Activated T-cell treated with anti-CD3 and anti-CD28 coated beads, Interleukin-2, amount 50 U/mL, for 24 hours (primary cell): ENCODE data around the gene RUNDC3A.

ENCODE experiments used
- DNase-seq: peaks from one replicate; pipeline ENCODE4 v3.0.0-alpha.2; 2020
- H3K27ac Mint-ChIP-seq: 2 replicates; pipeline ENCODE4 v1.8.0; 2020; ENCODE audit warnings: mild to moderate bottlenecking, mixed read lengths
- H3K27me3 Mint-ChIP-seq: 2 replicates; pipeline ENCODE4 v1.8.0; 2020; ENCODE audit warnings: mixed read lengths
- H3K36me3 Mint-ChIP-seq: 2 replicates; pipeline ENCODE4 v1.8.0; 2020; ENCODE audit warnings: low read depth, mixed read lengths
- H3K4me1 Mint-ChIP-seq: 2 replicates; pipeline ENCODE4 v1.8.0; 2020; ENCODE audit warnings: low read depth, mixed read lengths
- H3K4me3 Mint-ChIP-seq: 2 replicates; pipeline ENCODE4 v1.8.0; 2020; ENCODE audit warnings: mild to moderate bottlenecking, moderate library complexity, mixed read lengths
- H3K9me3 Mint-ChIP-seq: 2 replicates; pipeline ENCODE4 v1.8.0; 2020; ENCODE audit warnings: mixed read lengths

RUNDC3A gene

GRCh38 chr17:44351464-44351863 lies 43.1 kb downstream of the RUNDC3A start:
- no peak for DNase-seq
- Mint-ChIP-seq H3K9me3 (no peaks in the 10 kb centered on the region), H3K27me3 (peaks cover 5% of the 10 kb centered on the region), H3K4me3 (no peak overlapping the region), H3K4me1 (peaks cover 11% of the 10 kb centered on the region), H3K27ac (no peak overlapping the region), H3K36me3 (peaks cover 13% of the 10 kb centered on the region)

- Mint-ChIP-seq H3K9me3 (no peaks in the 10 kb centered on the region), H3K27ac (no peak overlapping the region), H3K27me3 (peaks cover 5% of the 10 kb centered on the region), H3K36me3 (peaks cover 13% of the 10 kb centered on the region), H3K4me1 (peaks cover 11% of the 10 kb centered on the region), H3K4me3 (no peak overlapping the region)
- DNase-seq = no peak
These were observed 43.8 kb downstream of the RUNDC3A start for GRCh38 chr17:44351961-44352827.

GRCh38 chr17:44352828-44353671 lies 44.6 kb downstream of the RUNDC3A start:
- no peak for DNase-seq
- peak overlapping the region; percentile 30 for H3K4me3 Mint-ChIP-seq
- H3K9me3 Mint-ChIP-seq = no peaks in the 10 kb centered on the region
- H3K27ac Mint-ChIP-seq = no peak overlapping the region
- peaks cover 13% of the 10 kb centered on the region for H3K36me3 Mint-ChIP-seq
- H3K4me1 Mint-ChIP-seq = peaks cover 11% of the 10 kb centered on the region
- H3K27me3 Mint-ChIP-seq = peaks cover 5% of the 10 kb centered on the region

GRCh38 chr17:44353672-44354331 lies 45.4 kb downstream of the RUNDC3A start:
- peaks cover 4% of the 10 kb centered on the region for H3K4me1 Mint-ChIP-seq
- H3K9me3 Mint-ChIP-seq = no peaks in the 10 kb centered on the region
- no peak overlapping the region for H3K27ac Mint-ChIP-seq
- peaks cover 5% of the 10 kb centered on the region for H3K27me3 Mint-ChIP-seq
- peaks cover 13% of the 10 kb centered on the region for H3K36me3 Mint-ChIP-seq
- DNase-seq = peak; percentile 54
- H3K4me3 Mint-ChIP-seq = peak overlapping the region; percentile 38

- Mint-ChIP-seq H3K9me3 (no peaks in the 10 kb centered on the region), H3K27me3 (peaks cover 5% of the 10 kb centered on the region), H3K27ac (no peak overlapping the region), H3K4me1 (peaks cover 4% of the 10 kb centered on the region), H3K4me3 (peak overlapping the region; percentile 59), H3K36me3 (peaks cover 13% of the 10 kb centered on the region)
- DNase-seq = peak; percentile 73
These were observed 46.5 kb downstream of the RUNDC3A start for GRCh38 chr17:44354582-44355561.

GRCh38 chr17:44355642-44356099 lies 47.3 kb downstream of the RUNDC3A start:
- Mint-ChIP-seq H3K27me3 (peaks cover 5% of the 10 kb centered on the region), H3K36me3 (peaks cover 13% of the 10 kb centered on the region), H3K9me3 (no peaks in the 10 kb centered on the region), H3K27ac (no peak overlapping the region), H3K4me1 (peaks cover 4% of the 10 kb centered on the region), H3K4me3 (no peak overlapping the region)
- DNase-seq = no peak

- Mint-ChIP-seq H3K4me3 (no peak overlapping the region), H3K4me1 (peaks cover 4% of the 10 kb centered on the region), H3K27ac (no peak overlapping the region), H3K27me3 (peaks cover 8% of the 10 kb centered on the region), H3K36me3 (peaks cover 13% of the 10 kb centered on the region), H3K9me3 (no peaks in the 10 kb centered on the region)
- no peak for DNase-seq
These were observed 47.8 kb downstream of the RUNDC3A start for GRCh38 chr17:44356241-44356640.

GRCh38 chr17:44358066-44358465 lies 49.7 kb downstream of the RUNDC3A start:
- peaks cover 20% of the 10 kb centered on the region for H3K27me3 Mint-ChIP-seq
- no peak for DNase-seq
- H3K4me1 Mint-ChIP-seq = peaks cover 4% of the 10 kb centered on the region
- no peaks in the 10 kb centered on the region for H3K36me3 Mint-ChIP-seq
- H3K27ac Mint-ChIP-seq = no peak overlapping the region
- no peak overlapping the region for H3K4me3 Mint-ChIP-seq
- no peaks in the 10 kb centered on the region for H3K9me3 Mint-ChIP-seq

- Mint-ChIP-seq H3K4me1 (peaks cover 6% of the 10 kb centered on the region), H3K27ac (no peak overlapping the region), H3K27me3 (peaks cover 22% of the 10 kb centered on the region), H3K36me3 (no peaks in the 10 kb centered on the region), H3K9me3 (no peaks in the 10 kb centered on the region), H3K4me3 (no peak overlapping the region)
- no peak for DNase-seq
These were observed 50.6 kb downstream of the RUNDC3A start for GRCh38 chr17:44359006-44359405.

- H3K27ac Mint-ChIP-seq = no peak overlapping the region
- no peaks in the 10 kb centered on the region for H3K9me3 Mint-ChIP-seq
- no peak overlapping the region for H3K4me3 Mint-ChIP-seq
- DNase-seq = no peak
- no peaks in the 10 kb centered on the region for H3K36me3 Mint-ChIP-seq
- H3K4me1 Mint-ChIP-seq = peaks cover 6% of the 10 kb centered on the region
- H3K27me3 Mint-ChIP-seq = peaks cover 22% of the 10 kb centered on the region
These were observed 51.2 kb downstream of the RUNDC3A start for GRCh38 chr17:44359458-44360143.

- no peak overlapping the region for H3K4me3 Mint-ChIP-seq
- H3K27ac Mint-ChIP-seq = no peak overlapping the region
- no peaks in the 10 kb centered on the region for H3K36me3 Mint-ChIP-seq
- no peaks in the 10 kb centered on the region for H3K9me3 Mint-ChIP-seq
- no peak for DNase-seq
- peaks cover 26% of the 10 kb centered on the region for H3K27me3 Mint-ChIP-seq
- peaks cover 6% of the 10 kb centered on the region for H3K4me1 Mint-ChIP-seq
These were observed 51.7 kb downstream of the RUNDC3A start for GRCh38 chr17:44360144-44360533.

- H3K27me3 Mint-ChIP-seq = peaks cover 30% of the 10 kb centered on the region
- H3K9me3 Mint-ChIP-seq = no peaks in the 10 kb centered on the region
- H3K27ac Mint-ChIP-seq = no peak overlapping the region
- H3K36me3 Mint-ChIP-seq = no peaks in the 10 kb centered on the region
- no peak overlapping the region for H3K4me3 Mint-ChIP-seq
- no peak for DNase-seq
- peaks cover 6% of the 10 kb centered on the region for H3K4me1 Mint-ChIP-seq
These were observed 52.4 kb downstream of the RUNDC3A start for GRCh38 chr17:44360826-44361225.
